NCI-H345 treated with DMSO at 0.1 percent for 48 hours (cell line): ENCODE results near the gene LTBP1.
"Not testable (repeated sequence)": the region's sequence is repeated elsewhere in the genome, so short reads cannot be mapped to it uniquely, and the experiment has no call there.

Source experiments
- DNase-seq: peaks from one replicate; lab custom pipeline; 2025; ENCODE audit not compliant: unreplicated experiment; lab: John Stamatoyannopoulos, UW

Gene LTBP1

GRCh38 chr2:33216508-33217182 is 269.9 kb downstream of the LTBP1 start:
- no peak for DNase-seq

- no peak for DNase-seq
Measured at GRCh38 chr2:33217406-33217805, 270.7 kb downstream of the LTBP1 start.

GRCh38 chr2:33219114-33219513 is 272.4 kb downstream of the LTBP1 start:
- DNase-seq, result no peak

GRCh38 chr2:33219850-33220275 is 273.1 kb downstream of the LTBP1 start:
- DNase-seq, result no peak

- no peak for DNase-seq
Measured at GRCh38 chr2:33220533-33220932, 273.8 kb downstream of the LTBP1 start.

- DNase-seq, result no peak
Measured at GRCh38 chr2:33221046-33221784, 274.5 kb downstream of the LTBP1 start.

- DNase-seq, result no peak
Measured at GRCh38 chr2:33222309-33222708, 275.6 kb downstream of the LTBP1 start.

- no peak for DNase-seq
Measured at GRCh38 chr2:33223856-33224255, 277.1 kb downstream of the LTBP1 start.

GRCh38 chr2:33225350-33225749 is 278.6 kb downstream of the LTBP1 start:
- DNase-seq, result no peak

- DNase-seq, result no peak
Measured at GRCh38 chr2:33226546-33226945, 279.8 kb downstream of the LTBP1 start.

- no peak for DNase-seq
Measured at GRCh38 chr2:33229646-33230045, 282.9 kb downstream of the LTBP1 start.

- no peak for DNase-seq
Measured at GRCh38 chr2:33230195-33230594, 283.4 kb downstream of the LTBP1 start.

GRCh38 chr2:33230842-33231241 is 284.1 kb downstream of the LTBP1 start:
- no peak for DNase-seq

- not testable (repeated sequence) for DNase-seq
Measured at GRCh38 chr2:33235559-33235958, 288.8 kb downstream of the LTBP1 start.

- DNase-seq, result no peak
Measured at GRCh38 chr2:33236482-33237385, 290.0 kb downstream of the LTBP1 start.

GRCh38 chr2:33238111-33238510 is 291.4 kb downstream of the LTBP1 start:
- no peak for DNase-seq

GRCh38 chr2:33240178-33240577 is 293.4 kb downstream of the LTBP1 start:
- DNase-seq, result no peak

GRCh38 chr2:33241072-33241471 is 294.3 kb downstream of the LTBP1 start:
- no peak for DNase-seq

- DNase-seq, result no peak
Measured at GRCh38 chr2:33241581-33241980, 294.8 kb downstream of the LTBP1 start.

- no peak for DNase-seq
Measured at GRCh38 chr2:33242845-33243244, 296.1 kb downstream of the LTBP1 start.

- no peak for DNase-seq
Measured at GRCh38 chr2:33246432-33246831, 299.7 kb downstream of the LTBP1 start.

GRCh38 chr2:33247365-33247764 is 300.6 kb downstream of the LTBP1 start:
- no peak for DNase-seq
